ENCODE data around the gene AHCTF1.

The AHCTF1 gene

DNA sequence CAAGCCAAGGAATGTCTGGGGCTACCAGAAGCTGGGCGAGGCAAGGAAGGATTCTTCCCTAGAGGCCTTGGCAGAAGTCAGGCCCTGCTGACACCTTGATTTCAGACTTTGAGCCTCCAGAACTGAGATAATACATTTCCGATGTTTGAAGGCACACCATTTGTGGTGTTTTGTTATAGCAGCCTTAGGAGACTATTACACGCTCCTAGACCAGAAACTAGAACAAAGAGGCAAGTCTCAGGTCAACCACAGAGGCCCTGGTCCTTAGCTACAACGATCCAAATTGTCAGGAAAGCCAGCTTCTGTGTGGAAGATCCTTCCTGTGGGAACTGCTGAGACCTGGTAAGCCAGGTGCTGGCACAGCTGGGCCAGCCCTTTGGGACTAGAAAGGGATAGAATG lies 19.7 kb upstream of the AHCTF1 start:
- no peak overlapping the region for H3K4me2 ChIP-seq (ENCODE audit: insufficient read depth, low read length)
- DNase-seq: no peak
- H4K20me1 ChIP-seq (ENCODE audit: insufficient read depth, low read length): no peaks in the 10 kb centered on the region
- TF ChIP-seq, protein P1, sequence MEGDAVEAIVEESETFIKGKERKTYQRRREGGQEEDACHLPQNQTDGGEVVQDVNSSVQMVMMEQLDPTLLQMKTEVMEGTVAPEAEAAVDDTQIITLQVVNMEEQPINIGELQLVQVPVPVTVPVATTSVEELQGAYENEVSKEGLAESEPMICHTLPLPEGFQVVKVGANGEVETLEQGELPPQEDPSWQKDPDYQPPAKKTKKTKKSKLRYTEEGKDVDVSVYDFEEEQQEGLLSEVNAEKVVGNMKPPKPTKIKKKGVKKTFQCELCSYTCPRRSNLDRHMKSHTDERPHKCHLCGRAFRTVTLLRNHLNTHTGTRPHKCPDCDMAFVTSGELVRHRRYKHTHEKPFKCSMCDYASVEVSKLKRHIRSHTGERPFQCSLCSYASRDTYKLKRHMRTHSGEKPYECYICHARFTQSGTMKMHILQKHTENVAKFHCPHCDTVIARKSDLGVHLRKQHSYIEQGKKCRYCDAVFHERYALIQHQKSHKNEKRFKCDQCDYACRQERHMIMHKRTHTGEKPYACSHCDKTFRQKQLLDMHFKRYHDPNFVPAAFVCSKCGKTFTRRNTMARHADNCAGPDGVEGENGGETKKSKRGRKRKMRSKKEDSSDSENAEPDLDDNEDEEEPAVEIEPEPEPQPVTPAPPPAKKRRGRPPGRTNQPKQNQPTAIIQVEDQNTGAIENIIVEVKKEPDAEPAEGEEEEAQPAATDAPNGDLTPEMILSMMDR (IDR thresholded peaks at IDR 0.05; ENCODE audit: borderline replicate concordance, extremely low read depth, low read length, poor library complexity, severe bottlenecking): no peak
- no peak for TF ChIP-seq EZH2 (IDR thresholded peaks at IDR 0.05; ENCODE audit: borderline replicate concordance, low read depth, low read length, severe bottlenecking)
- peaks cover 19% of the 10 kb centered on the region for H3K36me3 ChIP-seq (ENCODE audit: insufficient read depth, low read length)
- H3K79me2 ChIP-seq (ENCODE audit: insufficient read depth, low read length): no peaks in the 10 kb centered on the region
- H3K4me3 ChIP-seq (ENCODE audit: low read depth in 1 of 2, low read length in 2 of 2): no peak overlapping the region
- H2AFZ ChIP-seq (ENCODE audit: low read depth, low read length): no peak overlapping the region
- no peaks in the 10 kb centered on the region for H3K4me1 ChIP-seq (ENCODE audit: insufficient read depth, low read length)
- no peak overlapping the region for H3K9ac ChIP-seq (ENCODE audit: low read depth, low read length)
- H3K9me3 ChIP-seq (ENCODE audit: insufficient read depth, low read length, severe bottlenecking): no peaks in the 10 kb centered on the region
- ATAC-seq (ENCODE audit: insufficient read depth, low read depth): no peak
- H3K27me3 ChIP-seq (ENCODE audit: insufficient read depth, low read length, poor library complexity): no peaks in the 10 kb centered on the region
- no peak overlapping the region for H3K27ac ChIP-seq (ENCODE audit: low read length)

- Histone ChIP-seq H2AFZ (ENCODE audit: low read depth, low read length) (no peak overlapping the region), H3K9me3 (ENCODE audit: insufficient read depth, low read length, severe bottlenecking) (no peaks in the 10 kb centered on the region), H3K27me3 (ENCODE audit: insufficient read depth, low read length, poor library complexity) (no peaks in the 10 kb centered on the region), H3K36me3 (ENCODE audit: insufficient read depth, low read length) (peaks cover 29% of the 10 kb centered on the region), H3K4me3 (ENCODE audit: low read depth in 1 of 2, low read length in 2 of 2) (no peak overlapping the region), H3K4me2 (ENCODE audit: insufficient read depth, low read length) (no peak overlapping the region), H4K20me1 (ENCODE audit: insufficient read depth, low read length) (no peaks in the 10 kb centered on the region), H3K9ac (ENCODE audit: low read depth, low read length) (no peak overlapping the region), H3K79me2 (ENCODE audit: insufficient read depth, low read length) (no peaks in the 10 kb centered on the region), H3K4me1 (ENCODE audit: insufficient read depth, low read length) (no peaks in the 10 kb centered on the region), H3K27ac (ENCODE audit: low read length) (no peak overlapping the region)
- DNase-seq: no peak
- TF ChIP-seq, protein P1 (IDR thresholded peaks at IDR 0.05; ENCODE audit: borderline replicate concordance, extremely low read depth, low read length, poor library complexity, severe bottlenecking): no peak
- TF ChIP-seq EZH2 (IDR thresholded peaks at IDR 0.05; ENCODE audit: borderline replicate concordance, low read depth, low read length, severe bottlenecking): no peak
- ATAC-seq (ENCODE audit: insufficient read depth, low read depth): no peak
Observed at GRCh38 chr1:246949956-246950355, 18.2 kb upstream of the AHCTF1 start.

DNA sequence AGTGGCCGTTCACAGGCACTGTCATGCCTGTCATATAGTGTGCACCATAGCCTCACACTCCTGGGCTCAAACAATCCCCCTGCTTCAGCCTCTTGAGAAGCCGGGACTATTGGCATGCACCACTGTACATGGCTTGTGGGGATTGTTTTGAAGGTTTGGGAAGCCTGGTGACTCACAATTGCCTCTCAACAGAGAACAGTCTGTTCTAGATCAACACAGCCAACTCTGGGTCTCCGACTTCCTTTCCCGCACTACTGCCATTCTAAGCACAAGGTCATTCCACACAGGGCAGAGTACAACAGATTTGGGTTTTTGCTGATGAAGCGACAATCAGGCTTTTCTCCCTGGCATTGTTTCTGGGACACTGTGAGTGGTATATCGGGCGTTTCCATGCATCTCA lies 15.5 kb upstream of the AHCTF1 start:
- ATAC-seq (ENCODE audit: insufficient read depth, low read depth) (no peak), DNase-seq (no peak)
- Histone ChIP-seq H4K20me1 (ENCODE audit: insufficient read depth, low read length) (no peaks in the 10 kb centered on the region), H3K27ac (ENCODE audit: low read length) (no peak overlapping the region), H3K9ac (ENCODE audit: low read depth, low read length) (no peak overlapping the region), H3K27me3 (ENCODE audit: insufficient read depth, low read length, poor library complexity) (no peaks in the 10 kb centered on the region), H3K36me3 (ENCODE audit: insufficient read depth, low read length) (peaks cover 27% of the 10 kb centered on the region), H2AFZ (ENCODE audit: low read depth, low read length) (no peak overlapping the region), H3K4me3 (ENCODE audit: low read depth in 1 of 2, low read length in 2 of 2) (no peak overlapping the region), H3K79me2 (ENCODE audit: insufficient read depth, low read length) (no peaks in the 10 kb centered on the region), H3K9me3 (ENCODE audit: insufficient read depth, low read length, severe bottlenecking) (no peaks in the 10 kb centered on the region), H3K4me1 (ENCODE audit: insufficient read depth, low read length) (no peaks in the 10 kb centered on the region), H3K4me2 (ENCODE audit: insufficient read depth, low read length) (no peak overlapping the region)
- TF ChIP-seq, protein P1 (IDR thresholded peaks at IDR 0.05; ENCODE audit: borderline replicate concordance, extremely low read depth, low read length, poor library complexity, severe bottlenecking): no peak
- TF ChIP-seq EZH2 (IDR thresholded peaks at IDR 0.05; ENCODE audit: borderline replicate concordance, low read depth, low read length, severe bottlenecking): no peak

DNA sequence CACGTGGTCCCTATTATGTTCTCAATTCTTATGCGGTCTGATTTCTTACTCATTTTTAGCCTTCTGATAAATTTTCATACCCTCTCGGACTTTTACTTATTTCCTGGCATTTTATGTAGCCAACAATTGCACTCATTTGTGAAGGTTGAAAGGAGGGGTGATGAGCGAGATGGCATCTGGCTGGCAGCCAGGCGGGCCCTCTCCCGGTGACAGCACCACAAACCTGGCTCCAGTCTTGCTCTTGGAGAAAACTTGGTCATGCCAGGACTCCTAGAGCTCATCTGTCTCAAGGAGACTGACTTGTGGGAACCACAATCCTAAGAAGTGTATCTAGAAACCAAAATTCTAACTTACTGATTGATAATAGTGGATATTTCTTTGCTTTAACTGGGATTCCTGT lies 14.6 kb upstream of the AHCTF1 start:
- Histone ChIP-seq H3K4me2 (ENCODE audit: insufficient read depth, low read length) (no peak overlapping the region), H3K4me3 (ENCODE audit: low read depth in 1 of 2, low read length in 2 of 2) (no peak overlapping the region), H3K36me3 (ENCODE audit: insufficient read depth, low read length) (peaks cover 26% of the 10 kb centered on the region), H3K9me3 (ENCODE audit: insufficient read depth, low read length, severe bottlenecking) (no peaks in the 10 kb centered on the region), H3K27me3 (ENCODE audit: insufficient read depth, low read length, poor library complexity) (no peaks in the 10 kb centered on the region), H2AFZ (ENCODE audit: low read depth, low read length) (no peak overlapping the region), H3K9ac (ENCODE audit: low read depth, low read length) (no peak overlapping the region), H3K4me1 (ENCODE audit: insufficient read depth, low read length) (no peaks in the 10 kb centered on the region), H3K27ac (ENCODE audit: low read length) (no peak overlapping the region), H3K79me2 (ENCODE audit: insufficient read depth, low read length) (no peaks in the 10 kb centered on the region), H4K20me1 (ENCODE audit: insufficient read depth, low read length) (no peaks in the 10 kb centered on the region)
- no peak for ATAC-seq (ENCODE audit: insufficient read depth, low read depth)
- no peak for TF ChIP-seq EZH2 (IDR thresholded peaks at IDR 0.05; ENCODE audit: borderline replicate concordance, low read depth, low read length, severe bottlenecking)
- TF ChIP-seq, protein P1 (IDR thresholded peaks at IDR 0.05; ENCODE audit: borderline replicate concordance, extremely low read depth, low read length, poor library complexity, severe bottlenecking): no peak
- DNase-seq: no peak
